ENCODE results near the gene HMGXB3.
"Not testable (repeated sequence)": the region's sequence is repeated elsewhere in the genome, so short reads cannot be mapped to it uniquely, and the experiment has no call there.

Gene HMGXB3

GRCh38 chr5:150022158-150022531 lies 21.6 kb downstream of the HMGXB3 start:
- DNase-seq (ENCODE audit: low read depth): no peak

GRCh38 chr5:150022681-150023080 lies 22.1 kb downstream of the HMGXB3 start:
- no peak for DNase-seq (ENCODE audit: low read depth)

GRCh38 chr5:150023136-150023535 lies 22.6 kb downstream of the HMGXB3 start:
- no peak for DNase-seq (ENCODE audit: low read depth)

GRCh38 chr5:150024346-150024984 lies 23.9 kb downstream of the HMGXB3 start:
- DNase-seq (ENCODE audit: low read depth): no peak

GRCh38 chr5:150026682-150027172 lies 26.2 kb downstream of the HMGXB3 start:
- DNase-seq (ENCODE audit: low read depth): no peak

GRCh38 chr5:150028047-150028446 lies 27.5 kb downstream of the HMGXB3 start:
- not testable (repeated sequence) for DNase-seq (ENCODE audit: low read depth)

GRCh38 chr5:150033334-150033733 lies 32.8 kb downstream of the HMGXB3 start:
- no peak for DNase-seq (ENCODE audit: low read depth)

- DNase-seq (ENCODE audit: low read depth): no peak
Observed at GRCh38 chr5:150034662-150035061, 34.1 kb downstream of the HMGXB3 start.

GRCh38 chr5:150035139-150035895 lies 34.8 kb downstream of the HMGXB3 start:
- no peak for DNase-seq (ENCODE audit: low read depth)

GRCh38 chr5:150036513-150036912 lies 36.0 kb downstream of the HMGXB3 start:
- DNase-seq (ENCODE audit: low read depth): no peak

GRCh38 chr5:150038547-150038946 lies 38.0 kb downstream of the HMGXB3 start:
- DNase-seq (ENCODE audit: low read depth): no peak

- DNase-seq (ENCODE audit: low read depth): no peak
Observed at GRCh38 chr5:150042459-150042858, 41.9 kb downstream of the HMGXB3 start.

GRCh38 chr5:150043657-150044328 lies 43.3 kb downstream of the HMGXB3 start:
- no peak for DNase-seq (ENCODE audit: low read depth)

GRCh38 chr5:150044329-150044681 lies 43.8 kb downstream of the HMGXB3 start:
- DNase-seq (ENCODE audit: low read depth): no peak

- DNase-seq (ENCODE audit: low read depth): no peak
Observed at GRCh38 chr5:150044712-150045111, 44.2 kb downstream of the HMGXB3 start.

GRCh38 chr5:150045549-150045948 lies 45.0 kb downstream of the HMGXB3 start:
- no peak for DNase-seq (ENCODE audit: low read depth)

GRCh38 chr5:150046031-150046430 lies 45.5 kb downstream of the HMGXB3 start:
- no peak for DNase-seq (ENCODE audit: low read depth)

GRCh38 chr5:150050172-150050811 lies 49.8 kb downstream of the HMGXB3 start:
- not testable (repeated sequence) for DNase-seq (ENCODE audit: low read depth)

- DNase-seq (ENCODE audit: low read depth): no peak
Observed at GRCh38 chr5:150051657-150052195, 51.2 kb downstream of the HMGXB3 start.

GRCh38 chr5:150052226-150052955 lies 51.9 kb downstream of the HMGXB3 start:
- no peak for DNase-seq (ENCODE audit: low read depth)

GRCh38 chr5:150052956-150053712 lies 52.6 kb downstream of the HMGXB3 start:
- no peak for DNase-seq (ENCODE audit: low read depth)

Measured in stimulated activated CD8-positive, alpha-beta memory T cell treated with anti-CD3 and anti-CD28 coated beads, Interleukin-4, amount 100 ng/mL, for 24 hours (primary cell).